ENCODE data around the gene KRTAP24-1.

DNA sequence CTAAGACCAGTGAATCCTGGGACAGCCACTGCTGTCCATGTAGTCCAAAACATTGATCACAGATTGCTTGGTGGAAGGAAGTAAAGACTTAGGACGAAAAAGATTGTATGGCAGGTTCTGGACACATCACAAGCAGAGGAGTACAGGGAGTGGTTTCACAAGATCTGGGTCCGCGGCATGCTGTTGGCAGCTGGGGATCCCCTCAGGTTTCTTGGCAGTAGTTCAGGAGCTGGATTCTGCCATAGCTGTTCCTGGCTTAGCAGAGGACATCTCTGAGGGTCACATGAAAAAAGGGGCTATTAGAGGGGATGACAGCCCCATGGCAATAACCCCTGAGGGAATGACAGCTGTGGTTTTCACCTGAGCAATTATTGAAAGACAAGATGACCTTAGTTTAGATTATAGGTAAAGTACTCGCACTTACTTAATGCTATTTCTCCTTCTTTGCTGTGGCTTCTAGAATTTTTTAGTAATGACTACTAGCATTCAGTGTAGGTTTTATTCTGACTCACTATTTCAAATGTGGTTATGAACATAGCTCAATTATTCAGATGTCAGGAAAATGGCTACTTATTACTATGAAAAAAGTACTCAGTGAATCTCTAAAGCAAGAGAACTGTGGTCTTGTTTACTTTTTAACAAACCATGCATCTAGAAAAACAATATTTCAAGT, 46.6 kb upstream of the KRTAP24-1 start:
- TF ChIP-seq ZNF124 (CRISPR knock-in tag; IDR thresholded peaks at IDR 0.05) (no peak), EP300 (IDR thresholded peaks at IDR 0.05; ENCODE audit: low read length) (no peak), XRCC5 (IDR thresholded peaks at IDR 0.05; ENCODE audit: low read depth, low read length) (no peak), CBX8 (IDR thresholded peaks at IDR 0.05; ENCODE audit: borderline replicate concordance, extremely low read depth, low read depth, low read length, poor library complexity, severe bottlenecking) (no peak), POLR2A (conservative IDR thresholded peaks at IDR 0.05) (no peak), POLR2AphosphoS2 (IDR thresholded peaks at IDR 0.05; ENCODE audit: low read length) (no peak), NR3C1 (CRISPR knock-in tag; IDR thresholded peaks at IDR 0.05) (no peak)
- TF ChIP-seq, protein P1, sequence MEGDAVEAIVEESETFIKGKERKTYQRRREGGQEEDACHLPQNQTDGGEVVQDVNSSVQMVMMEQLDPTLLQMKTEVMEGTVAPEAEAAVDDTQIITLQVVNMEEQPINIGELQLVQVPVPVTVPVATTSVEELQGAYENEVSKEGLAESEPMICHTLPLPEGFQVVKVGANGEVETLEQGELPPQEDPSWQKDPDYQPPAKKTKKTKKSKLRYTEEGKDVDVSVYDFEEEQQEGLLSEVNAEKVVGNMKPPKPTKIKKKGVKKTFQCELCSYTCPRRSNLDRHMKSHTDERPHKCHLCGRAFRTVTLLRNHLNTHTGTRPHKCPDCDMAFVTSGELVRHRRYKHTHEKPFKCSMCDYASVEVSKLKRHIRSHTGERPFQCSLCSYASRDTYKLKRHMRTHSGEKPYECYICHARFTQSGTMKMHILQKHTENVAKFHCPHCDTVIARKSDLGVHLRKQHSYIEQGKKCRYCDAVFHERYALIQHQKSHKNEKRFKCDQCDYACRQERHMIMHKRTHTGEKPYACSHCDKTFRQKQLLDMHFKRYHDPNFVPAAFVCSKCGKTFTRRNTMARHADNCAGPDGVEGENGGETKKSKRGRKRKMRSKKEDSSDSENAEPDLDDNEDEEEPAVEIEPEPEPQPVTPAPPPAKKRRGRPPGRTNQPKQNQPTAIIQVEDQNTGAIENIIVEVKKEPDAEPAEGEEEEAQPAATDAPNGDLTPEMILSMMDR (IDR thresholded peaks at IDR 0.05 in 2 of 3, conservative IDR thresholded peaks at IDR 0.05 in 1 of 3; ENCODE audit: insufficient read depth in 2 of 3, low read depth in 1 of 3, low read length in 3 of 3) = no peak

Measured in K562 (cell line).